Measurements from ENCODE around the gene RTRAF. TPM values are rescaled to one million over a fixed set of nuclear protein-coding genes. Genes with fewer than 3 reads are reported as not detected.

Gene RTRAF
- total and polyA plus RNA-seq, 4 donors: 21.6 to 119 (median 66.6) TPM

DNA sequence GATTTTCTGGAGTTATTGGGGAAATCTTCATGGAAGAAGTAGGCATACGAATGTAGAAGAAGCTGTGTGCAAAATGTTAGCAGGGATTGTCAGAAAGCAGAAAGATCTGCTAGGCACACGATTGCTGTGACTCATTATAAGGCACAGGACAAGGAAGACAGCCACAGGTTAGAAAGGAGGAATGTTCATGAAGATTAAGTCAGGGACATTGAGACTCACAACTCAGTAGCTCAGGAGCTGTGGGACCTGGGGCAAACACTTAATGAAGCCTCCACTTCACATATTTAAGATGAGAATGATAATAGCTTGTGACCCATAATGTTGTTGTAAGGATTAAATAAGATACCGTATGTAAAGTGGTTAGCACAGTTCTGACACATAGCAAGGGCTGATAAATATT, 26.6 kb upstream of the RTRAF start:
- no peak overlapping the region for H3K9ac ChIP-seq (ENCODE audit: low read depth in 1 of 2, low read length in 2 of 2)
- no peak for DNase-seq (ENCODE audit: low spot score)
- H3K4me3 ChIP-seq (ENCODE audit: low read depth in 1 of 3, low read length in 3 of 3): no peak overlapping the region
- H3K36me3 ChIP-seq (ENCODE audit: control insufficient read depth in 4 of 4, insufficient read depth in 3 of 4, low read depth in 1 of 4, low read length in 3 of 4): peaks cover 0 to 3% (median 0%) of the 10 kb centered on the region in 4 donors
- no peak for TF ChIP-seq EGR1 (IDR thresholded peaks at IDR 0.05; ENCODE audit: low read depth in 2 of 2)
- H3K27ac ChIP-seq (ENCODE audit: low read depth in 1 of 2, low read length in 2 of 2): no peak overlapping the region
- H3K4me1 ChIP-seq (ENCODE audit: control insufficient read depth in 4 of 4, insufficient read depth in 4 of 4, low read length in 3 of 4): no peaks in the 10 kb centered on the region
- H3K27me3 ChIP-seq (ENCODE audit: control insufficient read depth in 4 of 4, insufficient read depth in 4 of 4, low read length in 3 of 4): peaks cover 0 to 4% (median 0%) of the 10 kb centered on the region in 4 donors
- WGBS: 42% methylated on average over 3 of the region's 3 CpGs
- H3K9me3 ChIP-seq (ENCODE audit: control insufficient read depth in 4 of 4, low read length in 3 of 4): peaks cover 0 to 15% (median 11%) of the 10 kb centered on the region in 4 donors

DNA sequence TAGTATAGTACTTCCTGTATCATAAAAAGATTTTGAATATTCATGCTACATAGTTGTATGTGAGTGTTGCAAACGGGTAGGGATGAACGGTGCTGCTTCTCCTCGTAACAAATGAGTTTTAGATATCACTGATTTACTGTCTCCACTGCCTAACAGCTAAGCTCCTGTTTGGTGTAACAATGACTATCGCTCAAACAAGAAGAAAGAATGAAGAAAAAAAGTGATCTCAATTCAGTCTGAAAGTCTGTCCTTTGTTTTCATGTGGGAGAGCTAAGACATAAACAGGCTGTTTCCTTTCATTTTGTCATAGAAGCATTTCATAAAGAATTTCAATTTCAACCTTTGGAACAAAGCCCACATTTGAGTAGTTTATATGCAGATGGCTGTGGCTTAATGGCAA, 26.1 kb upstream of the RTRAF start:
- WGBS: 58% methylated on average over 4 of the region's 4 CpGs
- H3K36me3 ChIP-seq (ENCODE audit: control insufficient read depth in 4 of 4, insufficient read depth in 3 of 4, low read depth in 1 of 4, low read length in 3 of 4): no peaks in the 10 kb centered on the region
- H3K27me3 ChIP-seq (ENCODE audit: control insufficient read depth in 4 of 4, insufficient read depth in 4 of 4, low read length in 3 of 4): peaks cover 0 to 4% (median 0%) of the 10 kb centered on the region in 4 donors
- H3K27ac ChIP-seq (ENCODE audit: low read depth in 1 of 2, low read length in 2 of 2): no peak overlapping the region
- no peak overlapping the region for H3K4me3 ChIP-seq (ENCODE audit: low read depth in 1 of 3, low read length in 3 of 3)
- H3K4me1 ChIP-seq (ENCODE audit: control insufficient read depth in 4 of 4, insufficient read depth in 4 of 4, low read length in 3 of 4): no peaks in the 10 kb centered on the region
- no peak for DNase-seq (ENCODE audit: low spot score)
- no peak overlapping the region for H3K9ac ChIP-seq (ENCODE audit: low read depth in 1 of 2, low read length in 2 of 2)
- TF ChIP-seq, protein P1, sequence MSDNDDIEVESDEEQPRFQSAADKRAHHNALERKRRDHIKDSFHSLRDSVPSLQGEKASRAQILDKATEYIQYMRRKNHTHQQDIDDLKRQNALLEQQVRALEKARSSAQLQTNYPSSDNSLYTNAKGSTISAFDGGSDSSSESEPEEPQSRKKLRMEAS (IDR thresholded peaks at IDR 0.05): no peak
- TF ChIP-seq NR2F2 (IDR thresholded peaks at IDR 0.05) (no peak), EGR1 (IDR thresholded peaks at IDR 0.05; ENCODE audit: low read depth in 2 of 2) (no peak), HNF4A (conservative IDR thresholded peaks at IDR 0.05) (no peak), HNF4G (IDR thresholded peaks at IDR 0.05) (no peak), FOXA2 (IDR thresholded peaks at IDR 0.05) (no peak), RAD21 (IDR thresholded peaks at IDR 0.05) (no peak)
- TF ChIP-seq, protein P2, sequence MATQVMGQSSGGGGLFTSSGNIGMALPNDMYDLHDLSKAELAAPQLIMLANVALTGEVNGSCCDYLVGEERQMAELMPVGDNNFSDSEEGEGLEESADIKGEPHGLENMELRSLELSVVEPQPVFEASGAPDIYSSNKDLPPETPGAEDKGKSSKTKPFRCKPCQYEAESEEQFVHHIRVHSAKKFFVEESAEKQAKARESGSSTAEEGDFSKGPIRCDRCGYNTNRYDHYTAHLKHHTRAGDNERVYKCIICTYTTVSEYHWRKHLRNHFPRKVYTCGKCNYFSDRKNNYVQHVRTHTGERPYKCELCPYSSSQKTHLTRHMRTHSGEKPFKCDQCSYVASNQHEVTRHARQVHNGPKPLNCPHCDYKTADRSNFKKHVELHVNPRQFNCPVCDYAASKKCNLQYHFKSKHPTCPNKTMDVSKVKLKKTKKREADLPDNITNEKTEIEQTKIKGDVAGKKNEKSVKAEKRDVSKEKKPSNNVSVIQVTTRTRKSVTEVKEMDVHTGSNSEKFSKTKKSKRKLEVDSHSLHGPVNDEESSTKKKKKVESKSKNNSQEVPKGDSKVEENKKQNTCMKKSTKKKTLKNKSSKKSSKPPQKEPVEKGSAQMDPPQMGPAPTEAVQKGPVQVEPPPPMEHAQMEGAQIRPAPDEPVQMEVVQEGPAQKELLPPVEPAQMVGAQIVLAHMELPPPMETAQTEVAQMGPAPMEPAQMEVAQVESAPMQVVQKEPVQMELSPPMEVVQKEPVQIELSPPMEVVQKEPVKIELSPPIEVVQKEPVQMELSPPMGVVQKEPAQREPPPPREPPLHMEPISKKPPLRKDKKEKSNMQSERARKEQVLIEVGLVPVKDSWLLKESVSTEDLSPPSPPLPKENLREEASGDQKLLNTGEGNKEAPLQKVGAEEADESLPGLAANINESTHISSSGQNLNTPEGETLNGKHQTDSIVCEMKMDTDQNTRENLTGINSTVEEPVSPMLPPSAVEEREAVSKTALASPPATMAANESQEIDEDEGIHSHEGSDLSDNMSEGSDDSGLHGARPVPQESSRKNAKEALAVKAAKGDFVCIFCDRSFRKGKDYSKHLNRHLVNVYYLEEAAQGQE (IDR thresholded peaks at IDR 0.05): no peak
- peaks cover 0 to 14% (median 9%) of the 10 kb centered on the region in 4 donors for H3K9me3 ChIP-seq (ENCODE audit: control insufficient read depth in 4 of 4, low read length in 3 of 4)

- Histone ChIP-seq H3K9ac (ENCODE audit: low read depth in 1 of 2, low read length in 2 of 2) (no peak overlapping the region), H3K4me3 (ENCODE audit: low read depth in 1 of 3, low read length in 3 of 3) (no peak overlapping the region), H3K27me3 (ENCODE audit: control insufficient read depth in 4 of 4, insufficient read depth in 4 of 4, low read length in 3 of 4) (peaks cover 0 to 4% (median 0%) of the 10 kb centered on the region in 4 donors), H3K27ac (ENCODE audit: low read depth in 1 of 2, low read length in 2 of 2) (no peak overlapping the region), H3K36me3 (ENCODE audit: control insufficient read depth in 4 of 4, insufficient read depth in 3 of 4, low read depth in 1 of 4, low read length in 3 of 4) (no peaks in the 10 kb centered on the region), H3K9me3 (ENCODE audit: control insufficient read depth in 4 of 4, low read length in 3 of 4) (no peaks in the 10 kb centered on the region), H3K4me1 (ENCODE audit: control insufficient read depth in 4 of 4, insufficient read depth in 4 of 4, low read length in 3 of 4) (no peaks in the 10 kb centered on the region)
- TF ChIP-seq EGR1 (IDR thresholded peaks at IDR 0.05; ENCODE audit: low read depth in 2 of 2): no peak
- no peak for TF ChIP-seq HNF4G (IDR thresholded peaks at IDR 0.05)
- TF ChIP-seq CTCF (IDR thresholded peaks at IDR 0.05; ENCODE audit: low read depth, low read length, missing input control): no peak
- no peak for TF ChIP-seq FOXA2 (IDR thresholded peaks at IDR 0.05)
- no peak for TF ChIP-seq ATF3 (IDR thresholded peaks at IDR 0.05)
- TF ChIP-seq RAD21 (IDR thresholded peaks at IDR 0.05): no peak
- no peak for TF ChIP-seq JUND (IDR thresholded peaks at IDR 0.05)
- TF ChIP-seq, protein P1 (IDR thresholded peaks at IDR 0.05): no peak
- TF ChIP-seq FOXA1 (IDR thresholded peaks at IDR 0.05): no peak
- TF ChIP-seq NR2F2 (IDR thresholded peaks at IDR 0.05): no peak
- 76% methylated on average over 2 of the region's 2 CpGs for WGBS
- DNase-seq (ENCODE audit: low spot score): no peak
Measured at GRCh38 chr14:51967521-51967920, 21.8 kb upstream of the RTRAF start.
